Omental fat pad (tissue), 4 donors: ENCODE measurements around the gene PDIA4. TPM values are rescaled to one million over a fixed set of nuclear protein-coding genes. Genes with fewer than 3 reads are reported as not detected.

Experiments used
- ATAC-seq: fragments of 150-250 bp; one replicate; pipeline ENCODE4 v1.9.1; 2016; ENCODE audit warnings: mild to moderate bottlenecking, moderate library complexity; ENCODE audit not compliant: low FRiP score
- DNase-seq: peaks from one replicate; pipeline ENCODE4 v3.0.0-alpha.2; 2019; ENCODE audit warnings: low spot score
- total RNA-seq, 4 donors: library from RNA; depleted of rRNA; stranded (reverse); fragments of >200 nt; gene quantifications; one replicate each; pipeline ENCODE4 v1.1.0, GENCODE V29; 2016
- TF ChIP-seq, protein P1 (sequence below), 3 donors: fragments of 450-650 bp; IDR thresholded peaks; one replicate each; pipeline ENCODE4 v1.5.1; 2016 to 2017; ENCODE audit warnings: antibody characterized with exemption in 3 of 3, mild to moderate bottlenecking in 3 of 3, moderate library complexity in 2 of 3

The PDIA4 gene
- total RNA-seq, 4 donors from 2014 or later, result 57.1 to 114 (median 74.0) TPM

GRCh38 chr7:149007611-149008010 is 20.7 kb downstream of the PDIA4 start:
- DNase-seq (no peak), ATAC-seq (no peak)
- TF ChIP-seq, protein P1, sequence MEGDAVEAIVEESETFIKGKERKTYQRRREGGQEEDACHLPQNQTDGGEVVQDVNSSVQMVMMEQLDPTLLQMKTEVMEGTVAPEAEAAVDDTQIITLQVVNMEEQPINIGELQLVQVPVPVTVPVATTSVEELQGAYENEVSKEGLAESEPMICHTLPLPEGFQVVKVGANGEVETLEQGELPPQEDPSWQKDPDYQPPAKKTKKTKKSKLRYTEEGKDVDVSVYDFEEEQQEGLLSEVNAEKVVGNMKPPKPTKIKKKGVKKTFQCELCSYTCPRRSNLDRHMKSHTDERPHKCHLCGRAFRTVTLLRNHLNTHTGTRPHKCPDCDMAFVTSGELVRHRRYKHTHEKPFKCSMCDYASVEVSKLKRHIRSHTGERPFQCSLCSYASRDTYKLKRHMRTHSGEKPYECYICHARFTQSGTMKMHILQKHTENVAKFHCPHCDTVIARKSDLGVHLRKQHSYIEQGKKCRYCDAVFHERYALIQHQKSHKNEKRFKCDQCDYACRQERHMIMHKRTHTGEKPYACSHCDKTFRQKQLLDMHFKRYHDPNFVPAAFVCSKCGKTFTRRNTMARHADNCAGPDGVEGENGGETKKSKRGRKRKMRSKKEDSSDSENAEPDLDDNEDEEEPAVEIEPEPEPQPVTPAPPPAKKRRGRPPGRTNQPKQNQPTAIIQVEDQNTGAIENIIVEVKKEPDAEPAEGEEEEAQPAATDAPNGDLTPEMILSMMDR (IDR thresholded peaks at IDR 0.05), result no peak

GRCh38 chr7:149007146-149007545 is 21.2 kb downstream of the PDIA4 start:
- DNase-seq (no peak), ATAC-seq (no peak)
- TF ChIP-seq, protein P1 (IDR thresholded peaks at IDR 0.05), result no peak

GRCh38 chr7:149006345-149006725 is 22.0 kb downstream of the PDIA4 start:
- no peak for DNase-seq
- TF ChIP-seq, protein P1 (IDR thresholded peaks at IDR 0.05), result no peak
- ATAC-seq, result no peak

- peak; percentile 88 for DNase-seq
- TF ChIP-seq, protein P1 (IDR thresholded peaks at IDR 0.05), result peak in 1 of 3 donors; percentile 6
- peak; percentile 80 for ATAC-seq
These were observed 22.6 kb downstream of the PDIA4 start for GRCh38 chr7:149005427-149006344.

- TF ChIP-seq, protein P1 (IDR thresholded peaks at IDR 0.05), result no peak
- DNase-seq (no peak), ATAC-seq (no peak)
These were observed 23.6 kb downstream of the PDIA4 start for GRCh38 chr7:149004405-149005370.

DNA sequence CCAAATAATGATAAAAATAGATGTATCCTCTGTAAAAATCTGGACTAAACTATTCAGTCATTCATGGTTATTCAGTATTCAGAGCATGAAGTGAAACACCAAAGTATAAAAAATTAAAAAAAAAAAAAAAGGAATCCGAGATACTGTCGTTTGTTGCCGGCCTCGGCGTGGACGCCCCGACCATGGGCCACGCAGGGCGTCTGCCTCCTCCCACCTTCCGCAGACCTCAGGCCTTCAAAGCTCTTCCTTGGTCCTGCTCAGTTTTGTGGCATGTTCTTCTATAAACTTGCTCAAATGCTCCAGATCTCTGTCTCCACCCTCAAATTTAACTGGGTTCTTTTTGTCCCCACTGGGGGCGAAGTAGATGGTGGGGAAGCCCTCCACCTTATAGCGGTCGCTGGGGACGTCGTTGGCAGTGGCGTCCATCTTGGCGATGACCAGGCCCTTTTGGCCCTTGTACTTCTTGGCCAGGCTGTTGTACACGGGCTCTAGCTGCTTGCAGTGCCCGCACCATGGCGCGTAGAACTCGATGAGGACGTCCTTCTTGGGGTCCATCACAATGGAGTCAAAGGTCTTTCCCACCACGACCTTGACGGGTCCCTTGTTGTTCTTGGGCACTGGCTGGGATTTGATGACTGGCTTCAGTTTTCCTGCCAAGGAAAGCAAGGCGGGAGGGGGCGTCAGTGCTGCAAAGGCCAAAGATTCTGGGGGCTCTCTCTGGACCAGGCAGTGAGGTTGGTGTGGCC is 24.6 kb downstream of the PDIA4 start:
- DNase-seq (no peak), ATAC-seq (no peak)
- TF ChIP-seq, protein P1 (IDR thresholded peaks at IDR 0.05), result no peak
